Osteoblast (primary cell): ENCODE measurements around the gene MYO1A. TPM values are rescaled to one million over a fixed set of nuclear protein-coding genes. Genes with fewer than 3 reads are reported as not detected.

Experiments
- DNase-seq: peaks from one replicate; pipeline ENCODE4 v3.0.0; 2011; ENCODE audit warnings: low spot score, mixed read lengths; ENCODE audit not compliant: insufficient read length; ENCODE audit errors: missing footprints
- H2AFZ ChIP-seq: 2 replicates; pipeline ENCODE4 v1.6.0; 2011; ENCODE audit warnings: mild to moderate bottlenecking, low read length
- H3K27ac ChIP-seq: 2 replicates; pipeline ENCODE4 v1.5.1; 2011; ENCODE audit warnings: mild to moderate bottlenecking, low read depth, low read length, moderate library complexity
- H3K27me3 ChIP-seq: 2 replicates; pipeline ENCODE4 v1.6.0; 2012; ENCODE audit warnings: mild to moderate bottlenecking, control low read depth, inconsistent platforms, low read length, moderate library complexity; ENCODE audit not compliant: insufficient read depth
- H3K36me3 ChIP-seq: 2 replicates; pipeline ENCODE4 v1.5.1; 2011; ENCODE audit warnings: mild to moderate bottlenecking, low read length, control low read depth, moderate library complexity; ENCODE audit not compliant: insufficient read depth
- H3K4me1 ChIP-seq: 2 replicates; pipeline ENCODE4 v1.5.1; 2011; ENCODE audit warnings: mild to moderate bottlenecking, low read length, control low read depth, moderate library complexity; ENCODE audit not compliant: insufficient read depth
- H3K4me2 ChIP-seq: 2 replicates; pipeline ENCODE4 v1.6.0; 2011; ENCODE audit warnings: mild to moderate bottlenecking, low read length; ENCODE audit not compliant: insufficient read depth
- H3K4me3 ChIP-seq: fragments of 200-600 bp; sonication (generic); 3 replicates; pipeline ENCODE4 v1.5.1; 2012; ENCODE audit warnings: mild to moderate bottlenecking, low read length, inconsistent platforms; ENCODE audit not compliant: insufficient read depth
- H3K79me2 ChIP-seq: 2 replicates; pipeline ENCODE4 v1.6.0; 2012; ENCODE audit warnings: mild to moderate bottlenecking, low read length, control low read depth, inconsistent platforms; ENCODE audit not compliant: insufficient read depth
- H3K9me3 ChIP-seq: 2 replicates; pipeline ENCODE4 v1.5.1; 2011; ENCODE audit warnings: low read depth, low read length, control low read depth
- H4K20me1 ChIP-seq: 2 replicates; pipeline ENCODE4 v1.6.0; 2012; ENCODE audit warnings: mild to moderate bottlenecking, low read length, control low read depth; ENCODE audit not compliant: insufficient read depth
- total RNA-seq: library from RNA; depleted of rRNA; stranded (reverse); fragments of >200 nt; gene quantifications from 2 replicates; pipeline ENCODE4 v1.2.3, GENCODE V29; 2012
- TF ChIP-seq, protein P1 (sequence below): IDR thresholded peaks from 2 replicates; pipeline ENCODE4 v1.5.1; 2011; ENCODE audit warnings: mild to moderate bottlenecking, low read depth, low read length, moderate library complexity; ENCODE audit errors: extremely low read depth

MYO1A gene
- total RNA-seq, 1 donor: not detected

- Histone ChIP-seq H3K79me2 (peaks cover 6% of the 10 kb centered on the region), H3K27me3 (peaks cover 11% of the 10 kb centered on the region), H2AFZ (no peak overlapping the region), H3K9me3 (no peaks in the 10 kb centered on the region), H3K36me3 (no peaks in the 10 kb centered on the region), H3K4me3 (no peak overlapping the region), H3K27ac (no peak overlapping the region), H3K4me2 (no peak overlapping the region), H3K4me1 (no peaks in the 10 kb centered on the region), H4K20me1 (peaks cover 11% of the 10 kb centered on the region)
- TF ChIP-seq, protein P1, sequence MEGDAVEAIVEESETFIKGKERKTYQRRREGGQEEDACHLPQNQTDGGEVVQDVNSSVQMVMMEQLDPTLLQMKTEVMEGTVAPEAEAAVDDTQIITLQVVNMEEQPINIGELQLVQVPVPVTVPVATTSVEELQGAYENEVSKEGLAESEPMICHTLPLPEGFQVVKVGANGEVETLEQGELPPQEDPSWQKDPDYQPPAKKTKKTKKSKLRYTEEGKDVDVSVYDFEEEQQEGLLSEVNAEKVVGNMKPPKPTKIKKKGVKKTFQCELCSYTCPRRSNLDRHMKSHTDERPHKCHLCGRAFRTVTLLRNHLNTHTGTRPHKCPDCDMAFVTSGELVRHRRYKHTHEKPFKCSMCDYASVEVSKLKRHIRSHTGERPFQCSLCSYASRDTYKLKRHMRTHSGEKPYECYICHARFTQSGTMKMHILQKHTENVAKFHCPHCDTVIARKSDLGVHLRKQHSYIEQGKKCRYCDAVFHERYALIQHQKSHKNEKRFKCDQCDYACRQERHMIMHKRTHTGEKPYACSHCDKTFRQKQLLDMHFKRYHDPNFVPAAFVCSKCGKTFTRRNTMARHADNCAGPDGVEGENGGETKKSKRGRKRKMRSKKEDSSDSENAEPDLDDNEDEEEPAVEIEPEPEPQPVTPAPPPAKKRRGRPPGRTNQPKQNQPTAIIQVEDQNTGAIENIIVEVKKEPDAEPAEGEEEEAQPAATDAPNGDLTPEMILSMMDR: no peak
- DNase-seq: no peak
Observed at GRCh38 chr12:56993346-56993745, 56.6 kb downstream of the MYO1A start.

- H3K9me3 ChIP-seq: no peaks in the 10 kb centered on the region
- H3K79me2 ChIP-seq: no peaks in the 10 kb centered on the region
- H3K4me2 ChIP-seq: no peak overlapping the region
- TF ChIP-seq, protein P1: no peak
- H3K4me1 ChIP-seq: no peaks in the 10 kb centered on the region
- H3K4me3 ChIP-seq: no peak overlapping the region
- H2AFZ ChIP-seq: no peak overlapping the region
- peaks cover 11% of the 10 kb centered on the region for H3K27me3 ChIP-seq
- H3K36me3 ChIP-seq: no peaks in the 10 kb centered on the region
- no peak overlapping the region for H3K27ac ChIP-seq
- no peak for DNase-seq
- H4K20me1 ChIP-seq: no peaks in the 10 kb centered on the region
Observed at GRCh38 chr12:56991319-56992246, 58.3 kb downstream of the MYO1A start.

DNA sequence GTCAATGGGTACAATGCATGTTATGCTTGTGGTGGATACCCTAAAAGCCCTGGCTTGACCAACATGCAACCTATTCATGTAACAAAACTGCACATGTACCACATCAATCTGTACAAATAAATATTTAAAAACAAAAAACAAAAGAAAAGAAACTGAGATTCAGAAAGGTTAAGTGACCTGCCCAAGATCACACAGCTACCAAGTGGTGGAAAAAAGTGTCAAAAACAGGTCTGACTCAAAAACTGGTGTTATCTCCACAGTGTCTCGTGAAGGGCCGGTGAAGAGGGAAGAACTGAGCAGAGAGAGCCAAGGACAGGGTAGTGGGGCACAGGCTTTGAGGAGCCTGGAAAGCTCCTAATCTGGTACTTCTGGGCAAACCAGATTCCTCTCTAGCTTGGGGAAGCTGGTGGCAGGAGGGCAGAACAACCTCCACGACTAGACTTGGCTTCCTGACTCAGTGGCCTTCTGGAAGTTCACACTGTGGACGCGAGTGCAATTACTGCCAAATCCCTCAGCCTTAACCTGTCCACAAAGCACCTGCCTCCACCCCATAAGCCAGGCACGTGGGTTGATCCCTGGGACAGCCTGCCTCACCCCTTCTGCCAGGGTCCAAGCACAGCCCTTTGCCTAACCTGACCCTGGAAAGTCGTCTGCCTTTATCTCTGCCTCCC is 59.1 kb downstream of the MYO1A start:
- Histone ChIP-seq H3K9me3 (no peaks in the 10 kb centered on the region), H4K20me1 (no peaks in the 10 kb centered on the region), H3K27ac (no peak overlapping the region), H3K36me3 (no peaks in the 10 kb centered on the region), H3K4me3 (no peak overlapping the region), H3K79me2 (no peaks in the 10 kb centered on the region), H3K4me1 (no peaks in the 10 kb centered on the region), H2AFZ (no peak overlapping the region), H3K27me3 (peaks cover 11% of the 10 kb centered on the region), H3K4me2 (no peak overlapping the region)
- no peak for DNase-seq
- TF ChIP-seq, protein P1: no peak

DNA sequence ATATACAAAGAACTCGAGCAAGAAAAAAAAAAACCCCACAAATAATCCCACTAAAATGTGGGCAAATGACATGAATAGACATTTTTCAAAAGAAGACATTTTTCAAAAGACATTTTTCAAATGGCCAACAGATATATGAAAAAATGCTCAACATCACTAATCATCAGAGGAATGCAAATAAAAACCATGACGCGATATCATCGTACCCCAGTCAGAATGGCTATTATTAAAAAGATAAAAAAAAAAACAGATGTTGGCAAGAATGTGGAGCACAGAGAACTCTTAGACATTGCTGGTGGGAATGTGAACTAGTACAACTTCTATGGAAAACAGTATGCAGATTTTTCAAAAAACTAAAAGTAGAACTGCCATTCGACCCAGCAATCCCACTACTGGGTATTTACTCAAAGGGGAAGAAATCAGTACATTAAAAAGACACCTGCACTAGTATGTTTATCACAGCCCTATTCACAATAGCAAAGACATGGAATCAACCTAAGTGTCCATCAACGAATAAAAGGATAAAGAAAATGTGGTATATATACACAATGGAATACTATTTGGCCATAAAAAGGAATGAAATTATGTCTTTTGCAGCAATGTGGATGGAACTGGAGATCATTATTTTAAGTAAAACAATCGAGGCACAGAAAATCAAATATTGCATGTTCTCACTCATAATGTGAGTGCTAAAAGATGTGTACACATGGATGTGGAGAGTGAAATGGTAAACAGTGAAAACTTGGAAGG is 59.9 kb downstream of the MYO1A start:
- peaks cover 11% of the 10 kb centered on the region for H3K27me3 ChIP-seq
- H3K36me3 ChIP-seq: no peaks in the 10 kb centered on the region
- H3K4me1 ChIP-seq: no peaks in the 10 kb centered on the region
- DNase-seq: no peak
- H4K20me1 ChIP-seq: no peaks in the 10 kb centered on the region
- no peak overlapping the region for H2AFZ ChIP-seq
- no peak overlapping the region for H3K4me2 ChIP-seq
- no peak overlapping the region for H3K4me3 ChIP-seq
- H3K27ac ChIP-seq: no peak overlapping the region
- TF ChIP-seq, protein P1: no peak
- H3K9me3 ChIP-seq: no peaks in the 10 kb centered on the region
- no peaks in the 10 kb centered on the region for H3K79me2 ChIP-seq
